GM21825 (cell line): ENCODE measurements around the gene CRHBP.

Experiments
- ATAC-seq: cut with Tn5 transposase; IDR thresholded peaks from one replicate; pipeline ENCODE4 v1.9.1; 2021; ENCODE audit warnings: mild to moderate bottlenecking, moderate library complexity; ENCODE audit not compliant: unreplicated experiment

Gene CRHBP

DNA sequence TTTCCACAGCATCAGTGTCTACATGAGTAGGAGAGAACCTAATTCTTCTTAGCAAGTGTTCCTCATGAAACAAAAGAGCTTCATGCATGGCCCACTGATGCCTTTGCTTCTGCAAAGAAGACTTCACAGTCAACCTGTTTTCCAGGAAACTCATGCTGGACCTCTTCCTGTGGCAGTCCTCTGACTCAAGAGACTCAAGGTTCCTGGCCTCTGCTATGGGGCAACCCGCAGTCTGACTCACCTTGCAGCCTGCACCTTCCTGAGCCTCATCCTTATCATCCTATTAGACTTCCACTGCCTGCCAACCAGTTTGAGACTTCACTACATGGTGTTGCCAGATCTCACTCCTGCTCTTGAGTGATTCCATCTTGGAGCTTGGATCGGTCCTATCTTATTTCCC is 59.8 kb downstream of the CRHBP start:
- no peak for ATAC-seq

GRCh38 chr5:77015938-77016569 is 63.2 kb downstream of the CRHBP start:
- ATAC-seq = no peak

- ATAC-seq = no peak
These were observed 64.1 kb downstream of the CRHBP start for GRCh38 chr5:77016962-77017361.

DNA sequence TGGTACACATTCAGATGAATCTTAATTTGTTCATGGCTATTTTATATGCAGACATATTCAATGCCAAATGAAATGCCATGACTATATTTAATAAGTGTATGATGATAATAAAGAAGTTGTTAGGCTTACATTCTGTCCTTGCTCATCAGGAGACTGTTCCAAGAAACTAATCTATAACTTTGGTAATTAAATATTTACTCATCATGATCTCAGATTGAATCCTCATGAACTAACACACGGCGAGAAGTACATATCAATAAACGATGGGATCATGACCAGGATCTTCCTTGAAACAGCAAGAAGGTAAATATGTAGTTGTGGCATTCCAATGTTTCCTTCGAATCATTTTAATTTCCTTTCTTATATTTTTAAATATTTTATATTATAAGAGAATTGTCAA is 64.8 kb downstream of the CRHBP start:
- ATAC-seq = no peak
